OCI-M1 (cell line): ENCODE data around the gene KRTAP24-1.
A peak's percentile ranks its signal among the peaks of the same experiment; 100 is the strongest.

ENCODE experiments used
- DNase-seq: peaks from one replicate; lab custom pipeline; 2025; lab: John Stamatoyannopoulos, UW

Gene KRTAP24-1

GRCh38 chr21:30282850-30283249 is at the start of gene KRTAP24-1:
TSS of gene KRTAP24-1 (minus strand) at chr21:30282950. CDS start at chr21:30282932, 18 bp downstream.
- DNase-seq: no peak

- no peak for DNase-seq
Observed at GRCh38 chr21:30329203-30329875, 46.6 kb upstream of the KRTAP24-1 start.

- DNase-seq: no peak
Observed at GRCh38 chr21:30326390-30326789, 43.6 kb upstream of the KRTAP24-1 start.

- DNase-seq: no peak
Observed at GRCh38 chr21:30320215-30320614, 37.5 kb upstream of the KRTAP24-1 start, which contains the start of gene KRTAP26-1. TSS of gene KRTAP26-1 (minus strand) at chr21:30320315. CDS start at chr21:30320035, 280 bp downstream.

GRCh38 chr21:30315701-30316100 is 33.0 kb upstream of the KRTAP24-1 start:
- no peak for DNase-seq

- no peak for DNase-seq
Observed at GRCh38 chr21:30306884-30307283, 24.1 kb upstream of the KRTAP24-1 start.

- DNase-seq: no peak
Observed at GRCh38 chr21:30305136-30305535, 22.4 kb upstream of the KRTAP24-1 start.

GRCh38 chr21:30289215-30289614 is 6.5 kb upstream of the KRTAP24-1 start, which contains the start of gene KRTAP25-1:
TSS of gene KRTAP25-1 (minus strand) at chr21:30289514. CDS start at chr21:30289490, 24 bp downstream.
- no peak for DNase-seq

- DNase-seq: no peak
Observed at GRCh38 chr21:30271611-30272010, 11.1 kb downstream of the KRTAP24-1 start.

GRCh38 chr21:30271156-30271555 is 11.6 kb downstream of the KRTAP24-1 start:
- no peak for DNase-seq

GRCh38 chr21:30269803-30270530 is 12.8 kb downstream of the KRTAP24-1 start:
- no peak for DNase-seq

- peak; percentile 77 for DNase-seq
Observed at GRCh38 chr21:30268608-30269197, 14.0 kb downstream of the KRTAP24-1 start.

- peak; percentile 65 for DNase-seq
Observed at GRCh38 chr21:30257773-30258172, 25.0 kb downstream of the KRTAP24-1 start.

- no peak for DNase-seq
Observed at GRCh38 chr21:30256100-30256499, 26.6 kb downstream of the KRTAP24-1 start.

GRCh38 chr21:30255679-30256078 is 27.1 kb downstream of the KRTAP24-1 start:
- no peak for DNase-seq

- DNase-seq: no peak
Observed at GRCh38 chr21:30251781-30252180, 31.0 kb downstream of the KRTAP24-1 start.

GRCh38 chr21:30249936-30250335 is 32.8 kb downstream of the KRTAP24-1 start:
- DNase-seq: no peak

- no peak for DNase-seq
Observed at GRCh38 chr21:30248844-30249243, 33.9 kb downstream of the KRTAP24-1 start.

- no peak for DNase-seq
Observed at GRCh38 chr21:30245061-30245460, 37.7 kb downstream of the KRTAP24-1 start.

- no peak for DNase-seq
Observed at GRCh38 chr21:30243691-30244090, 39.1 kb downstream of the KRTAP24-1 start.

- DNase-seq: no peak
Observed at GRCh38 chr21:30240661-30241060, 42.1 kb downstream of the KRTAP24-1 start.

GRCh38 chr21:30238168-30238567 is 44.6 kb downstream of the KRTAP24-1 start:
- DNase-seq: no peak

GRCh38 chr21:30234643-30235042 is 48.1 kb downstream of the KRTAP24-1 start:
- DNase-seq: no peak
